Kidney (tissue), 14 donors: ENCODE data around the gene RAB29. TPM values are rescaled to one million over a fixed set of nuclear protein-coding genes. Genes with fewer than 3 reads are reported as not detected.

Source experiments
- DNase-seq, 5 donors: peaks; one replicate each; pipeline ENCODE4 v3.0.0-alpha.2; 2013 to 2020
- FAIRE-seq: peaks from 2 replicates; lab custom pipeline; 2012; peaks lifted over from hg19 to GRCh38; lab: Jason Lieb, UNC
- H3K27ac ChIP-seq, 2 donors: one replicate each; pipeline ENCODE4 v1.7.0; 2013; ENCODE audit warnings: low read depth in 2 of 2, low read length in 2 of 2, inconsistent platforms in 1 of 2
- H3K27me3 ChIP-seq: one replicate; pipeline ENCODE4 v1.7.1; 2013; ENCODE audit warnings: low read length, inconsistent platforms; ENCODE audit not compliant: control insufficient read depth, insufficient read depth
- H3K36me3 ChIP-seq, 3 donors: one replicate each; pipeline versions ENCODE4 v1.7.0 to v1.7.1; 2013; ENCODE audit warnings: low read length in 3 of 3, control low read depth in 1 of 3, inconsistent platforms in 1 of 3; ENCODE audit not compliant: insufficient read depth in 3 of 3, control insufficient read depth in 2 of 3
- H3K4me1 ChIP-seq, 3 donors: one replicate each; pipeline versions ENCODE4 v1.7.0 to v1.7.1; 2013; ENCODE audit warnings: low read length in 3 of 3, inconsistent platforms in 1 of 3, low read depth in 1 of 3; ENCODE audit not compliant: control insufficient read depth in 2 of 3, insufficient read depth in 2 of 3
- H3K4me3 ChIP-seq, 3 donors: one replicate each; pipeline versions ENCODE4 v1.7.0 to v1.8.1; 2013; ENCODE audit warnings: low read length in 3 of 3, control low read depth in 1 of 3, inconsistent platforms in 1 of 3
- H3K9ac ChIP-seq, 3 donors: one replicate each; pipeline versions ENCODE4 v1.7.0 to v1.7.1; 2013; ENCODE audit warnings: low read length in 3 of 3, control low read depth in 1 of 3, inconsistent platforms in 1 of 3
- H3K9me3 ChIP-seq, 3 donors: one replicate each; pipeline versions ENCODE4 v1.7.0 to v1.7.1; 2013; ENCODE audit warnings: low read length in 3 of 3, control low read depth in 1 of 3, inconsistent platforms in 1 of 3; ENCODE audit not compliant: control insufficient read depth in 2 of 3, insufficient read depth in 1 of 3
- CTCF ChIP-seq: IDR thresholded peaks from 3 replicates; pipeline ENCODE4 v1.5.1; 2012; ENCODE audit warnings: mild to moderate bottlenecking, moderate library complexity, borderline replicate concordance; ENCODE audit not compliant: insufficient read depth; ENCODE audit errors: extremely low read depth
- intact Hi-C: fragments of 100-400 bp; cut with DNase I; formaldehyde crosslinking; loops from one replicate; pipeline ENCODE4 v1.11.1; 2022
- polyA plus RNA-seq: library from polyadenylated mRNA; stranded (reverse); fragments of 350-450 nt; fragmentation: Illumina TruSeq; extraction: RNeasy Lipid Tissue Mini Kit (QIAGEN cat#74804); gene quantifications from one replicate; pipeline ENCODE4 v1.2.3, GENCODE V29; 2014; ENCODE audit warnings: low read depth, low replicate concordance; ENCODE audit not compliant: insufficient read depth
- total RNA-seq: library from RNA; stranded (reverse); fragmentation: NEBNext Ultra II Directional; extraction: Animal tissue kit (Norgen Biotek cat#: 25700); gene quantifications from one replicate; pipeline ENCODE4 v1.2.1, GENCODE V29; 2021
- donor health status: control.
- donor health status: control.
- donor health status: control.
- donor health status: control.
- donor health status: control.
- donor health status: DM: yes; HTN: yes; CAD: no.
- donor health status: Normal renal cell carcinoma (clear cell type).

Gene RAB29
- total and polyA plus RNA-seq, 2 donors from 2014 or later: 25.9 to 52.4 TPM

GRCh38 chr1:205800981-205801703 is 25.9 kb upstream of the RAB29 start:
- H3K27me3 ChIP-seq: no peaks in the 10 kb centered on the region
- peaks cover 0 to 4% (median 0%) of the 10 kb centered on the region in 3 donors for H3K4me1 ChIP-seq
- DNase-seq (peak in 1 of 5 donors; percentile 21), FAIRE-seq (no peak)
- no peak overlapping the region for H3K27ac ChIP-seq
- no peak overlapping the region for H3K9ac ChIP-seq
- TF ChIP-seq CTCF: no peak
- H3K36me3 ChIP-seq: peaks cover 4 to 41% (median 29%) of the 10 kb centered on the region in 3 donors
- H3K9me3 ChIP-seq: no peaks in the 10 kb centered on the region
- no peak overlapping the region for H3K4me3 ChIP-seq
- intact Hi-C loops: no loop called here

- intact Hi-C loops: no loop called here
- H3K27ac ChIP-seq: no peak overlapping the region
- DNase-seq: no peak
- no peaks in the 10 kb centered on the region for H3K27me3 ChIP-seq
- H3K4me3 ChIP-seq: no peak overlapping the region
- no peak for FAIRE-seq
- H3K9me3 ChIP-seq: no peaks in the 10 kb centered on the region
- peaks cover 4 to 48% (median 34%) of the 10 kb centered on the region in 3 donors for H3K36me3 ChIP-seq
- H3K4me1 ChIP-seq: peaks cover 0 to 1% (median 0%) of the 10 kb centered on the region in 3 donors
- H3K9ac ChIP-seq: no peak overlapping the region
- TF ChIP-seq CTCF: no peak
Measured at GRCh38 chr1:205800427-205800826, 25.1 kb upstream of the RAB29 start.

GRCh38 chr1:205798577-205798976 is 23.3 kb upstream of the RAB29 start:
- H3K4me3 ChIP-seq: no peak overlapping the region
- no peak overlapping the region for H3K27ac ChIP-seq
- no peaks in the 10 kb centered on the region for H3K4me1 ChIP-seq
- TF ChIP-seq CTCF: no peak
- intact Hi-C loops: no loop called here
- no peaks in the 10 kb centered on the region for H3K9me3 ChIP-seq
- FAIRE-seq: no peak
- DNase-seq: no peak
- H3K27me3 ChIP-seq: no peaks in the 10 kb centered on the region
- H3K36me3 ChIP-seq: peaks cover 4 to 61% (median 45%) of the 10 kb centered on the region in 3 donors
- H3K9ac ChIP-seq: no peak overlapping the region
